HL-60 (cell line): ENCODE measurements around the gene BAZ2B.

Experiments
- CTCF ChIP-seq: IDR thresholded peaks from one replicate; pipeline ENCODE4 v1.5.1; 2011; ENCODE audit warnings: low read length, control low read depth, inconsistent platforms; ENCODE audit not compliant: insufficient read depth
- GABPA ChIP-seq: IDR thresholded peaks from 2 replicates; pipeline ENCODE4 v1.6.1; 2012; ENCODE audit warnings: low read depth
- POLR2AphosphoS5 ChIP-seq: IDR thresholded peaks from 2 replicates; pipeline ENCODE4 v1.6.1; 2012; ENCODE audit warnings: low read depth
- REST ChIP-seq: IDR thresholded peaks from 2 replicates; pipeline ENCODE4 v1.6.1; 2012; ENCODE audit warnings: low read depth; ENCODE audit not compliant: insufficient replicate concordance
- SPI1 ChIP-seq: IDR thresholded peaks from 2 replicates; pipeline ENCODE4 v1.6.1; 2012; ENCODE audit warnings: low read depth, mild to moderate bottlenecking, borderline replicate concordance

GRCh38 chr2:159521272-159521671 lies 95.1 kb downstream of the BAZ2B start:
- no peak for TF ChIP-seq SPI1
- TF ChIP-seq CTCF = no peak
- TF ChIP-seq POLR2AphosphoS5 = no peak
- TF ChIP-seq GABPA = no peak
- TF ChIP-seq REST = no peak
